ENCODE results near the gene PCDHA1. TPM values are rescaled to one million over a fixed set of nuclear protein-coding genes. Genes with fewer than 3 reads are reported as not detected.

The PCDHA1 gene
- total RNA-seq, 1 donor = not detected

DNA sequence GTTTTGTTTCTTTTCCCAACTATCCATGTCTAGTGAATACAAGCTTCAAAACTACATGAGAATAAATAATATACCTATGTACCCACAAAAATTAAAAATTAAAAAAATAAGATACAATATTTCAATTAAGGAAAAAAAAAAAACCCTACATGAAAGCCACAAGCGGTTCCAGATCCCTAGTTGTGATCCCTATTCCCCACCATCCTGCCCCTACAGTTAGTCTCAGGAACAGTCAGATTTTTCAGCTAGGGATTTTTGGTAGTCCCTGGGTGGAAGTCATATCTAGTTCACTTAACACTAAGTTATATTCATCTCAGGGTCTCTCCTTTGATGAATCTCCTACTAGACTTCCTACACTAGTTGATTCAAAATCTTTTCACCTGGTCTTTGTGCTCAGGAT, 246.7 kb downstream of the PCDHA1 start:
- no peak for DNase-seq (ENCODE audit: low read depth in 2 of 3, low spot score in 2 of 3)

DNA sequence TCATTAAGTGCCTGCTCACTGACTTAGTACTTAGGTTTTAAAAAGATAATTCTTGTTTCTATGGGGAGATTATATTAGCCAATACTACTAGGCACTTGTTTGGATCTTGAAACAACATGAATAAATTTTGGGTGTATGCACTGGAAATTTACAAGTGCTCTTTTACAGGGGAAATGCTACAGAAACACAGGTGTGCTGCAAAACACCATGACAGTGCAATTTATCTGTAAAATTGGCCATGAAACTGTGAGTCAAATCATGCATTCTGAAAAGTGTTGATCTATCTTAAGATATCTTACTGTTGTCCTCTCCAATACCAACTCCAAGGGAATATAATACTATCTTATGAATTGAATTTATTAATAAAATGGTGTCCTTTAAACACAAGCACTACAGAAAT, 253.1 kb downstream of the PCDHA1 start:
- no peak for DNase-seq (ENCODE audit: low read depth in 2 of 3, low spot score in 2 of 3)

DNA sequence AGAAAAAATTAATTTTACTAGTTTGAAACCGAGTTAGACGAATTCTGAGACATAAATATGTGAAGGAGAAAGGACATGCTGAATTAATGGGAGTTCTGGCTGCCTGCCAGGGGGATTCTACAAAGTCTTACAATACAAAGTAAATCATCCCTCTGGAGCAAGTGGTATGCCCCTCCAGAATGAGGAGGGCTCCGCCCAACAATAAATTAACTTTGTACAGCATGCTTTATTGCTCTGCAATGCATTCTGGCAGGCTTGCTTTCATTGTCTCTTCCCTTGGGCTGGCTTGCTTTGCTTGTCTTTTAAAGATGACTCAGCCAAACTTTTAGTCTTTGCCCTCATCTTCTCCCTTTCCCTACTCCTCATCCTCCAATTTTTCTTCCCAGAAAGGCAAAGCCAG, 253.6 kb downstream of the PCDHA1 start:
- DNase-seq (ENCODE audit: low read depth in 2 of 3, low spot score in 2 of 3) = no peak

DNA sequence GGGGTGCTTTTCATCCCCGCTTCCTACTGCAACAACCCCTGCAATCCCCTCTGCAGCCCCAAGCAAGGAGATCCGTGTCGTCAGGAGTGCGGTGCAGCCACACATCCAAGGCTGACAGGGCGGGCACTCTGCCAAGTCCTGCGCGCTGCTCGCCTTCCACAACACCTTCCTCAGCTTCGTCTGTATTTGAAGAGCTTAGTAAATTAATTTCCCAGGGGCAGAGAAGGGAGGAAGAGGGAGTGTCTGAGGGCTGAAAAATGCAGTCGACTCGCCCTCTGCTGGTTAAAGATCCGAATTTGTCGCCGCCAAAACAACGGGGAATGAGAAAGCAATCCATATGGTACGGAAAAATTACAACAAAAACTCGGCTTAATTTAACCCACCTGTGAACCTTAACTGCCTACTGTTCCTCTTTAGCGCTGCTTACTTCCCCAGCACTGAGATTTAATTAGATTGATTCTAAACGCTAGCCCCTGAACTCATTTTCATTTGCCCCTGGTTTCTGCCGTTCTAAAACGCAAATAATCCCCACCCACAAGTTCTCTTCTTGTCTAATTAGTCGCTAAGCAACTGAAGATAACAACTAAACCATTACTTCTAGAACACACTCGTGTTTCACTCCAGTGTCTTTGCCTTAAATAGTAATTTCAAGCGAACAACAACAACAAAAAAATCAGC, 254.3 kb downstream of the PCDHA1 start:
- peak in 1 of 3 donors; percentile 10 for DNase-seq (ENCODE audit: low read depth in 2 of 3, low spot score in 2 of 3)

DNA sequence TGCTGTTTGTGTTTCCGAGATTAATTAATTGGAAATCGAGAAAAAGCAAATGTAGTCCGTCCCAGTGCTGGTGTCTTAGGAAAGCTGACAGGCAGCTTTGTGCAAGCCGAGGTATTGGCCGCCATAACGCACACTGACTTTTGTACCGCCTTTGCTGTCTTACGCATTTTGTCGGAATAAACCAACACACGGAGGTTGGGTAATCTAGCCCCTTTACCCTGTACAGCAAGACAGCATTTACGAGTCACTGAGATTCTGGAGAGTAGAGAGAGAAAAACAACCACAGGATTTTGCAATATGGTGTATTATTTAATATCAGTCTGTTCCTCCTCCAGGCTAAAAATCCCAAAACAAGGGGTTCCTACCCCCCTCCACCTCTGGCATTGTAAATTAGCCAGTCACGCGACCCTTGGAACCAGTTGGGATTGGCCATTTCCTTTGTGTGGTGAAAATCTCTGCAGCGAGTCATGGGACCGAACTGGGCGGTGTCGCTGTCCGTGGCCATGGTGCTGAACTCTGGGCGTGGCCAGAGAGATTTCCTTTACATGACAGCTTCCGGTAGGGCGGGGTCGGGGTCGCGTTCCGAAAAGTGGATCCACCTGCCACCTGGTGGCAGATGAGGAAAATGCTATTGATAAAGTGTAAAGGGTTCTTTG, 255.0 kb downstream of the PCDHA1 start:
- DNase-seq (ENCODE audit: low read depth in 2 of 3, low spot score in 2 of 3) = peak; percentile 3 to 83 (median 77)

DNA sequence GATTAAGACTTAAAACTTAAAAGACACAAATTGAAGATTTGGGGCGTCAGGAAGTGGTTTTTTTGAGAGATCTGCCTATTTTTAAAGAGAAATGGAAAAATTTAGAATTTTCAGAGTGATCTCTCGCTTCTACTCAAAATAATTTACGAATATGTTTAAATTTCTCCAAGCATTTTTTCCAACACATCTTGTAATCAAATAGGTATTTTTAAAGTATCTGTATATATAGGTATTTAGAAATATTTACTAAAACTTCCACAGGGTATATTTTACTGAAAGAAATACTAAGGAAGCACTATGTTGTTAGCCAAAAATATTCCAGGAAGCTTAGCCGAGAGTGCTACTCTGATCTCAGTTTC, 255.5 kb downstream of the PCDHA1 start:
- DNase-seq (ENCODE audit: low read depth in 2 of 3, low spot score in 2 of 3) = no peak

DNA sequence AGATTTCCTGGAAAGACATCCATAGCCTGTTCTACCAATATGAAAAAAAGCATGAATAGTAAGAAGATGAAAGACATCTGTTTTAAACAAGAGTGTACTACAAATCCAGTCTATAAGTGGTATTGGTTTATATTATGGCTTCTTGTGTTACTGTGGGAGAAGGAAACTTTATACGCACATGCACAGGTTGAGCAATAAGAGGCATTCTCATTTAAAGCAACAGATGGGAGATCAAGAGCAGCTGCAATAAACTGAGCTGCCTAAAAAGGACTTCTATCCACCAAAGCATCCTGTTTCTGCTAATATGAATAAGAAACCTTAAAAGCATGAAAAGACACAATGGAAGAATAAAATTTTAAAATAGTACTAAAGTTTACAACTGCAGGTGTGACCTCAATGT, 256.6 kb downstream of the PCDHA1 start:
- DNase-seq (ENCODE audit: low read depth in 2 of 3, low spot score in 2 of 3) = no peak

DNA sequence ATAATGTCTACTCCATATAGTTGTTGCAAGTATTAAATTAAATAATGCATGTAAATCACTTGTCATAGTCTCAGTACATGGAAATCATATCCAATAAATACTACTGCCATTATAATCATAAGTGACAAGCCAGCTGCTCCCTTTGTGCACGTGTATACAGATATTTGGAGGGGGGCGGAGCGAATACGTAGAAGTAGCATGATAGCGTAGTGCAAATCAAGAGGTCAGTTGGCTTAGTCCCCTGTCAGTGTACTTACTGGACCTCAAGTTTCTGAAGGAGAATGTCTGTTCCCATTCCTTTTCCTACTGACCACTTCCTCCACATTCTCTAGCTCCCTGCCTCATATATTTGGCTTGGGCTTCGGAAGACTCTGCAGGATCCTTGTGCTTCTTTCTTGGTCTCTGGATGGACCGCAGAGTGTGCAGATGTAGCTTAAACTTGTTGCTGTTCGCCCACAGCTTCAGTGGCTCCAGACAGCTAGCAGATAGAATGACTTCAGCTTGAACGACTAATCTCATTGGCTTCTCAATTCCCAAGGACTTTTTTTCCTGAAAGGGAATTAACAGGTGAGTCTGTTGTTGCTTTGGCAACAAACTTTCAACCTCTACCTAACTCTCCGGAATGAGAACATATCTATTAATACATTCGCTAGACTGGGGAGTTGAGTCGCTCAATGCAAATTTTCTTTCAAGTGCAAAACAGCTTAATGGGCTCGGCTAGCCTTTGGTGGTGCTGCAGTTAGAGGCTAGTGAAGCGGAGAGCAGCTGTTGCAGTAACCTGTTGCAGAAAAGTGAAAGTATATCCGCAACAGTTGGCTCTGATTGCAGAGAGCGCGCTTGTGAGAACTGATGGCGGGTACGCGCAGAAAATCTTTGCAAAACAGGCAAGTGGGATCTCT, 264.9 kb downstream of the PCDHA1 start, which contains the start of gene PCDHB1:
TSS of gene PCDHB1 (plus strand) at position 753 of the 899 bp plus-strand sequence. CDS start at position 850, 97 bp downstream.
- no peak for DNase-seq (ENCODE audit: low read depth in 2 of 3, low spot score in 2 of 3)

DNA sequence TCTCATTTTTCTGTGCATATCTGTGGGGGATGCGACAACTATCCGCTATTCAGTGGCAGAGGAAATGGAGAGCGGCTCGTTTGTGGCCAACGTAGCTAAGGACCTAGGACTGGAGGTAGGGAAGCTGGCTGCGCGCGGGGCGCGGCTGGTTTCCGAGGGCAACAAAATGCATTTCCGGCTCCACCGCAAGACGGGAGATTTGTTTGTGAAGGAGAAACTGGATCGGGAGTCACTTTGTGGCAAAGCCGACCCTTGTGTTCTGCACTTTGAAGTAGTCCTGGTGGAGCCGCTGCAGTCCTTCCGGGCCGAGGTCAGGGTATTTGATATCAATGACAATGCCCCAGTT, 265.6 kb downstream of the PCDHA1 start:
- DNase-seq (ENCODE audit: low read depth in 2 of 3, low spot score in 2 of 3) = no peak

Small RNAs within 50 kb of the gene (small RNA-seq; reads per million reads assigned to genes)
- gene AC010223.1 = not detected

Other genes starting within 250 kb of the PCDHA1 start
- 8.3 TPM for gene EIF4EBP3, start 238.5 kb upstream of the PCDHA1 start, total RNA-seq
- 13.2 TPM for gene SRA1, start 228.7 kb upstream of the PCDHA1 start, total RNA-seq
- 35.5 TPM for gene APBB3, start 221.5 kb upstream of the PCDHA1 start, total RNA-seq
- 23.7 TPM for gene SLC35A4, start 221.3 kb upstream of the PCDHA1 start, total RNA-seq
- gene CD14, start 153.0 kb upstream of the PCDHA1 start, total RNA-seq = 5.4 TPM
- 25.3 TPM for gene TMCO6, start 146.7 kb upstream of the PCDHA1 start, total RNA-seq
- gene NDUFA2, start 138.5 kb upstream of the PCDHA1 start, total RNA-seq = 27.2 TPM
- gene IK, start 138.3 kb upstream of the PCDHA1 start, total RNA-seq = 61.1 TPM
- 18.3 TPM for gene WDR55, start 121.2 kb upstream of the PCDHA1 start, total RNA-seq
- gene DND1, start 112.6 kb upstream of the PCDHA1 start, total RNA-seq = 0.54 TPM
- gene HARS1, start 94.8 kb upstream of the PCDHA1 start, total RNA-seq = 41.2 TPM
- gene HARS2, start 94.7 kb upstream of the PCDHA1 start, total RNA-seq = 24.0 TPM
- gene ZMAT2, start 85.7 kb upstream of the PCDHA1 start, total RNA-seq = 22.1 TPM
- under 0.01 TPM for gene PCDHA2, start 8.7 kb downstream of the PCDHA1 start, total RNA-seq
- under 0.01 TPM for gene PCDHA3, start 14.9 kb downstream of the PCDHA1 start, total RNA-seq
- 0.27 TPM for gene PCDHA4, start 20.9 kb downstream of the PCDHA1 start, total RNA-seq
- under 0.01 TPM for gene PCDHA5, start 35.5 kb downstream of the PCDHA1 start, total RNA-seq
- gene PCDHA6, start 41.8 kb downstream of the PCDHA1 start, total RNA-seq = under 0.01 TPM
- gene PCDHA7, start 48.1 kb downstream of the PCDHA1 start, total RNA-seq = 0.27 TPM
- gene PCDHA8, start 55.0 kb downstream of the PCDHA1 start, total RNA-seq = under 0.01 TPM
- under 0.01 TPM for gene PCDHA9, start 62.2 kb downstream of the PCDHA1 start, total RNA-seq
- gene PCDHA10, start 69.8 kb downstream of the PCDHA1 start, total RNA-seq = under 0.01 TPM
- under 0.01 TPM for gene PCDHA11, start 82.8 kb downstream of the PCDHA1 start, total RNA-seq
- under 0.01 TPM for gene PCDHA12, start 89.2 kb downstream of the PCDHA1 start, total RNA-seq
- gene PCDHA13, start 96.0 kb downstream of the PCDHA1 start, total RNA-seq = not detected
- under 0.01 TPM for gene PCDHAC1, start 140.2 kb downstream of the PCDHA1 start, total RNA-seq
- under 0.01 TPM for gene PCDHAC2, start 180.3 kb downstream of the PCDHA1 start, total RNA-seq

Data from hematopoietic multipotent progenitor cell (in vitro differentiated cells).